GM12874 (cell line): Measurements from ENCODE around the gene VAV2.

ENCODE experiments used
- TF ChIP-seq, protein P1 (sequence below): IDR thresholded peaks from 2 replicates; pipeline ENCODE4 v1.5.1; 2011; ENCODE audit warnings: low read depth, mild to moderate bottlenecking, control low read depth, low read length, moderate library complexity; ENCODE audit not compliant: insufficient read depth

Gene VAV2

DNA sequence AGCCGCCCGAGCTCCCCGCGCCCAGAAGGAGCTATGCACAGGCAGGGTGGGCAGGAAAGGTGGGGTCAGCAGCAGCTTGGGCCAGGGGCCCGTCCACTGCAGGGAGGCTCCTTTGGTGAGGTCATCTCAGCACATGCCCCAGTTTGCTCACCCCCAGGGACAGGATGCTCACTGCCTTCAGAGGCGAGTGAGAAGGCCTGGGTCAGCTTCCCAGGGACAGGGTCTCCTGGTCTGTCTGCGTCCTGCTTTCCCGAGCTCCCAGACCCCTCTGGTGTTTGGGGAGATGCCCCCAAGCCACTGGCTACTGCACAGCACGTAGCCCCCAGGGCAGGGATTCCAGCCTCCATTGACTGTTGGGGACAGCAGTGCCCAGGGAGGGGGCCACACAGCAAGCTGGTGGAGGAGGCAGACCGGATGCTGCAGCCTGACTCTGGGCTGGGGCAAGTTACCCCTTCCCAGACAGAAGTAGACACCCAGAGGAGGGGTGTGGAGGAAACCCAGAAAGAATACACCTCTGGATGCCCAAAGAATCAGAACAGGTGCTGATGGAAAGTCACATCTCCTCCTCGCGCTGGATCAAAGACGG lies 253.4 kb downstream of the VAV2 start:
- TF ChIP-seq, protein P1, sequence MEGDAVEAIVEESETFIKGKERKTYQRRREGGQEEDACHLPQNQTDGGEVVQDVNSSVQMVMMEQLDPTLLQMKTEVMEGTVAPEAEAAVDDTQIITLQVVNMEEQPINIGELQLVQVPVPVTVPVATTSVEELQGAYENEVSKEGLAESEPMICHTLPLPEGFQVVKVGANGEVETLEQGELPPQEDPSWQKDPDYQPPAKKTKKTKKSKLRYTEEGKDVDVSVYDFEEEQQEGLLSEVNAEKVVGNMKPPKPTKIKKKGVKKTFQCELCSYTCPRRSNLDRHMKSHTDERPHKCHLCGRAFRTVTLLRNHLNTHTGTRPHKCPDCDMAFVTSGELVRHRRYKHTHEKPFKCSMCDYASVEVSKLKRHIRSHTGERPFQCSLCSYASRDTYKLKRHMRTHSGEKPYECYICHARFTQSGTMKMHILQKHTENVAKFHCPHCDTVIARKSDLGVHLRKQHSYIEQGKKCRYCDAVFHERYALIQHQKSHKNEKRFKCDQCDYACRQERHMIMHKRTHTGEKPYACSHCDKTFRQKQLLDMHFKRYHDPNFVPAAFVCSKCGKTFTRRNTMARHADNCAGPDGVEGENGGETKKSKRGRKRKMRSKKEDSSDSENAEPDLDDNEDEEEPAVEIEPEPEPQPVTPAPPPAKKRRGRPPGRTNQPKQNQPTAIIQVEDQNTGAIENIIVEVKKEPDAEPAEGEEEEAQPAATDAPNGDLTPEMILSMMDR, result no peak

- TF ChIP-seq, protein P1, result no peak
Measured at GRCh38 chr9:133737774-133738639, 254.1 kb downstream of the VAV2 start, which contains the start of gene SARDH. TSS of gene SARDH (minus strand) at chr9:133738352. CDS start at chr9:133734173, 4,179 bp downstream.

DNA sequence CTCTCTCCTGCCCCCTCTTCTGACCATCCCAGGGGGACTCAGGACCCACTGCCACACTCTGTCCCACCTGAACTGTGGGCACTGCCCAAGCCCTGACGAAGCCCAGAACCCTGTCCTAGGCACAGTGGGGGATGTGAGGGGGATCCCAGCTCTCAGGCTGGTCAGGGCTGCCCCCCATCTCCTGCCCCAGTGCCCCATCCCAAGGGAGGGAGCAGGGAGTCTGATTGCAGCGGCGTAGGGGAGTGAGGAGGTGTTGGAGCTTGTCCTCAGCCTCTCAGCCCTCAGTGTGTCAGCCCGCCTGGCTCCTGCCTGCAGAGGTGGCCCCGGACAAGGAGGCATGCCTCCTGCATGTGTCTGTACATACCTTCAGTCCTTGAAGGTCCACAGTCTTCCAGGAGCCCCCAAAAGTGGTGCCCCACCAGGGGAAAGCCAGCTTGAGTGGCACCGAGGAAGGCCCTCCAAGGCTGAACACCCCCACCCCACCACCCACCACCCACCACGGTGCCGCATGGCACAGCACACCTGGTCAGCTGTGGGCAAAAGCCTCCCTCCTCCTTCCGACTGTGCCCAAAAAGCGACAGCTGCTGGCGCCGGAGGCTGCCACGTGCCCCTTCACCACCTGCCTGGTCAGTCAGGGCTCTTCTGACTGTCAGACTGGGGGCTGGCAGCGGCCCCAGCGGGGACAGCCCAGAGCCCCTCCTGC lies 254.9 kb downstream of the VAV2 start:
- TF ChIP-seq, protein P1, result no peak

GRCh38 chr9:133735931-133736330 lies 256.2 kb downstream of the VAV2 start:
- TF ChIP-seq, protein P1, result no peak

DNA sequence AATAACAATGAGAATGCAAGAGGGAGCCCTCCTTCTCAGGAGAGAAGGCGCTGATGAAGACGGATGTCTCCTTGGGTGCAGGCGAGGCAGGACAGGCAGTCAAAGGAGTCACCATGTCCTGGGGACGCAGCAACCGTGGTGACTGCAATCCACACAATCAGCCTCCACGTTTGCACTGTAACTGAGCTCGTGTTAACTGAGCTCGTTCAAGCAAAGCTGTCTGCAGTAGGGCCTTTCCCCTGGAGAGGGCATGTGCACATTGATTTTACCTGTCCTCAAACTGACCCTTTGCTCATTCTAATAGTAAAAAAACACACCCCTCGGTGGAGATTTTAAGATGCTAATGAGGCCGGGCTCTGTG lies 256.7 kb downstream of the VAV2 start:
- TF ChIP-seq, protein P1, result no peak

DNA sequence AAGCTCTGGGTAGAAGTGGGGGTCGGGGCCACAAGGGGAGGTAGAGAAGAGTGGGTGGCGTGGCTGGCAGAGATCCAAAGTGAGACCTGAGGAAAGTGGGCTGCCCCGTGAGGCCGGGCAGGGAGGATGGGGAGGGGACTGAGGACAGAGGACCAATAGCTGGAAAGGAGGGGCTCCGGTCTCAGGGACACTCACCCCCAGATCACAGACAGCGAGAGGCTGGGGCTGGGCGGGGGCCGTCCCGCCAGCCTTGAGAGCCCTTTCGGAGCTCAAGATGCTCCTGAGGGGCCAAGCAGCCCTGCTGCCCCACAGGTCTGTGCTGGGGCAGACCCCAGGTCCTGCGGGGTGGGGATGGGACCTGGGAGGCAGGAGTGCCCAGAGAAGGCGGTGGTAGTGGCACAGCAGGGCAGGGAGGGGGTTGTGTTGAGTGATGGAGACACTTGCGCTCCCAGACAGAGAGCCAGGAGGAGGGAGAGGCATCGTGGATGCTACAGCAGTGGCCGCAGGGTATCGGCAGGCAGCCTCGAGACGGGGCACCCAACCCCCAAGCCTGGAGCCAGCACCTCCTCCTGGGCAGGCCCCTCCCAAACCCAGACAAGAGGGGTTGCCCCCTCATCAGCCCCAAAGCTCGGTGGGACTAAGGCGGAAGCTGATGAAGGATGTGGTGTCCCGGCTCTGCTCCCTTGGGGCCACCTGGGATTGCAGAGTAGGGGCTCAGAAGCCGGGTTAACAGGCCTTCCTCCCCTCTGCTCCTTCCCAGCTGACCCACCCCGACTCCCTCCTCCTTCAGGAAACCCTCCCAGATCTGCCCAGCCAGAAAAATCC lies 257.3 kb downstream of the VAV2 start:
- TF ChIP-seq, protein P1, result no peak
